Parathyroid adenoma (tissue), 2 donors: ENCODE results near the gene TMEM33.
A peak's percentile ranks its signal among the peaks of the same experiment; 100 is the strongest.

ENCODE experiments used
- H2AFZ ChIP-seq: fragments of 300-600 bp; sonication (generic); one replicate; pipeline ENCODE4 v1.7.0; 2017; ENCODE audit warnings: antibody characterized with exemption, mild to moderate bottlenecking
- H3K27ac ChIP-seq: fragments of 300-600 bp; sonication (generic); one replicate; pipeline ENCODE4 v1.7.0; 2017
- H3K27me3 ChIP-seq: fragments of 300-600 bp; sonication (generic); one replicate; pipeline ENCODE4 v1.7.0; 2017; ENCODE audit warnings: low read length; ENCODE audit not compliant: control insufficient read depth, insufficient read depth
- H3K36me3 ChIP-seq: fragments of 300-600 bp; sonication (generic); one replicate; pipeline ENCODE4 v1.7.0; 2017; ENCODE audit warnings: low read length; ENCODE audit not compliant: control insufficient read depth, insufficient read depth
- H3K4me1 ChIP-seq: fragments of 300-600 bp; sonication (generic); one replicate; pipeline ENCODE4 v1.7.0; 2017; ENCODE audit warnings: control low read depth
- H3K4me2 ChIP-seq: fragments of 300-600 bp; sonication (generic); one replicate; pipeline ENCODE4 v1.7.0; 2017; ENCODE audit warnings: low read length
- H3K4me3 ChIP-seq: fragments of 300-600 bp; sonication (generic); one replicate; pipeline ENCODE4 v1.7.0; 2017; ENCODE audit warnings: low read depth, low read length
- H3K79me2 ChIP-seq: fragments of 300-600 bp; sonication (generic); one replicate; pipeline ENCODE4 v1.7.0; 2017; ENCODE audit warnings: control low read depth
- H3K9ac ChIP-seq: fragments of 300-600 bp; sonication (generic); one replicate; pipeline ENCODE4 v1.7.0; 2017; ENCODE audit warnings: mild to moderate bottlenecking
- H3K9me3 ChIP-seq: fragments of 300-600 bp; sonication (generic); one replicate; pipeline ENCODE4 v1.7.0; 2017; ENCODE audit warnings: low read length; ENCODE audit not compliant: control insufficient read depth
- CTCF ChIP-seq: fragments of 300-600 bp; sonication (generic); IDR thresholded peaks from one replicate; pipeline ENCODE4 v1.7.0; 2017; ENCODE audit warnings: antibody characterized with exemption, mild to moderate bottlenecking
- donor health status: primary hyperparathyroidism.

TMEM33 gene

GRCh38 chr4:41934514-41934900, 722 bp upstream of the TMEM33 start:
- Histone ChIP-seq H3K4me3 (peak overlapping the region; percentile 98), H3K4me1 (no peaks in the 10 kb centered on the region), H3K4me2 (peak overlapping the region; percentile 40), H3K9me3 (no peaks in the 10 kb centered on the region), H3K79me2 (peaks cover 11% of the 10 kb centered on the region), H2AFZ (peak overlapping the region; percentile 87), H3K36me3 (no peaks in the 10 kb centered on the region), H3K27ac (peak overlapping the region; percentile 29), H3K9ac (no peak overlapping the region), H3K27me3 (no peaks in the 10 kb centered on the region)
- no peak for TF ChIP-seq CTCF

- Histone ChIP-seq H3K27me3 (no peaks in the 10 kb centered on the region), H2AFZ (peak overlapping the region; percentile 87), H3K4me1 (no peaks in the 10 kb centered on the region), H3K36me3 (no peaks in the 10 kb centered on the region), H3K27ac (peak overlapping the region; percentile 43), H3K4me3 (peak overlapping the region; percentile 98), H3K4me2 (peak overlapping the region; percentile 71), H3K9me3 (no peaks in the 10 kb centered on the region), H3K9ac (no peak overlapping the region), H3K79me2 (peaks cover 11% of the 10 kb centered on the region)
- TF ChIP-seq CTCF = no peak
Measured at GRCh38 chr4:41935652-41936021, 408 bp downstream of the TMEM33 start.

DNA sequence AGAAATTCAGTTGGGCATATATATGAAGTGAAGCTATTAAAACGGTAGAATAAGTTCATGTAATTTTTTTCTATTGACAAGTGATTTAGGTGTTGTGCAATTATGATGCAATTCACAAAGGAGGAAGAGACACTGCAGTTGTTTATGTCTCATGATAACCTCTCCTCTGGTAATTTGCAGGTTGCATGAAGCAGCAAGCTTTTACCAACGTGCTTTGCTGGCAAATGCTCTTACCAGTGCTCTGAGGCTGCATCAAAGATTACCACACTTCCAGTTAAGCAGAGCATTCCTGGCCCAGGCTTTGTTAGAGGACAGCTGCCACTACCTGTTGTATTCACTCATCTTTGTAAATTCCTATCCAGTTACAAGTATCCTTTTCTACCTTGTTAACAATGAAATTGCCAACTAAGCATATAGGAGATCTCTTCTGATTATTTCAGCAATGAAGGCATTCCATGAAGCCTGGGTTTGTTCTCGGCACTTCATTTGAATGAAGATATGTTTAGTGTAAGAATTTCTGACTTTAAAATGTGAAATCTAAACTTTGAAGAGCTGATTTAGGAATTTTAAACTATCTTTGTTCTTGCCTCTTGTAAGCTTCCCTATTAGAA, 3.9 kb downstream of the TMEM33 start:
- peaks cover 11% of the 10 kb centered on the region for H3K79me2 ChIP-seq
- no peak overlapping the region for H3K9ac ChIP-seq
- H2AFZ ChIP-seq = no peak overlapping the region
- H3K36me3 ChIP-seq = no peaks in the 10 kb centered on the region
- H3K27ac ChIP-seq = no peak overlapping the region
- no peaks in the 10 kb centered on the region for H3K4me1 ChIP-seq
- H3K9me3 ChIP-seq = no peaks in the 10 kb centered on the region
- no peak overlapping the region for H3K4me2 ChIP-seq
- H3K4me3 ChIP-seq = no peak overlapping the region
- TF ChIP-seq CTCF = no peak
- H3K27me3 ChIP-seq = no peaks in the 10 kb centered on the region

DNA sequence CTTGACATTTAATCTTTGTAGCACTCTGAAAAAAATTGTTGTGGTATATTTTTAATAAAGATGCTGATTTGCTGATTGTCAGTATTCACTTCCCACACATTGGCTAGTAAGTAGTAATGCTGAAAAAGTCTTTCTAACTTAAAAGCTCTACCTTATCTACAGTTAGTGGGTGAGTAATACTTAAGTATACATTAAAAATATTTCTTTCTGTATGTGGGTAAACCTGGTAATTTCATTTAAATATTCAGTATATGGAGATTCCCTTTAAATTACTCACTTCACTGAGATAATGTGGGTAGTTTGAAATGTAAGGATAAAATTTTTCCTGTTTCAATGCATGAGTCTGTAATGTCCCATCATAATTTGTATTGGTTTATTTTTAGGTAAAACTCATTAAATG, 5.6 kb downstream of the TMEM33 start:
- Histone ChIP-seq H3K27ac (no peak overlapping the region), H3K9me3 (no peaks in the 10 kb centered on the region), H3K36me3 (no peaks in the 10 kb centered on the region), H2AFZ (no peak overlapping the region), H3K79me2 (peaks cover 3% of the 10 kb centered on the region), H3K9ac (no peak overlapping the region), H3K4me2 (no peak overlapping the region), H3K4me1 (no peaks in the 10 kb centered on the region), H3K27me3 (no peaks in the 10 kb centered on the region), H3K4me3 (no peak overlapping the region)
- TF ChIP-seq CTCF = no peak

- Histone ChIP-seq H2AFZ (no peak overlapping the region), H3K9ac (no peak overlapping the region), H3K27me3 (no peaks in the 10 kb centered on the region), H3K27ac (no peak overlapping the region), H3K4me3 (no peak overlapping the region), H3K36me3 (no peaks in the 10 kb centered on the region), H3K4me1 (no peaks in the 10 kb centered on the region), H3K4me2 (no peak overlapping the region), H3K9me3 (no peaks in the 10 kb centered on the region), H3K79me2 (no peaks in the 10 kb centered on the region)
- TF ChIP-seq CTCF = no peak
Measured at GRCh38 chr4:41943506-41943905, 8.3 kb downstream of the TMEM33 start.
